GM12891 (cell line): ENCODE data around the gene FNBP1.

ENCODE experiments used
- POLR2A ChIP-seq: IDR thresholded peaks from 2 replicates; pipeline ENCODE4 v1.6.1; 2011; ENCODE audit warnings: low read depth, low read length, control low read depth
- POLR2AphosphoS5 ChIP-seq: IDR thresholded peaks from 2 replicates; pipeline ENCODE4 v1.6.1; 2011; ENCODE audit warnings: low read depth, low read length, control low read depth

DNA sequence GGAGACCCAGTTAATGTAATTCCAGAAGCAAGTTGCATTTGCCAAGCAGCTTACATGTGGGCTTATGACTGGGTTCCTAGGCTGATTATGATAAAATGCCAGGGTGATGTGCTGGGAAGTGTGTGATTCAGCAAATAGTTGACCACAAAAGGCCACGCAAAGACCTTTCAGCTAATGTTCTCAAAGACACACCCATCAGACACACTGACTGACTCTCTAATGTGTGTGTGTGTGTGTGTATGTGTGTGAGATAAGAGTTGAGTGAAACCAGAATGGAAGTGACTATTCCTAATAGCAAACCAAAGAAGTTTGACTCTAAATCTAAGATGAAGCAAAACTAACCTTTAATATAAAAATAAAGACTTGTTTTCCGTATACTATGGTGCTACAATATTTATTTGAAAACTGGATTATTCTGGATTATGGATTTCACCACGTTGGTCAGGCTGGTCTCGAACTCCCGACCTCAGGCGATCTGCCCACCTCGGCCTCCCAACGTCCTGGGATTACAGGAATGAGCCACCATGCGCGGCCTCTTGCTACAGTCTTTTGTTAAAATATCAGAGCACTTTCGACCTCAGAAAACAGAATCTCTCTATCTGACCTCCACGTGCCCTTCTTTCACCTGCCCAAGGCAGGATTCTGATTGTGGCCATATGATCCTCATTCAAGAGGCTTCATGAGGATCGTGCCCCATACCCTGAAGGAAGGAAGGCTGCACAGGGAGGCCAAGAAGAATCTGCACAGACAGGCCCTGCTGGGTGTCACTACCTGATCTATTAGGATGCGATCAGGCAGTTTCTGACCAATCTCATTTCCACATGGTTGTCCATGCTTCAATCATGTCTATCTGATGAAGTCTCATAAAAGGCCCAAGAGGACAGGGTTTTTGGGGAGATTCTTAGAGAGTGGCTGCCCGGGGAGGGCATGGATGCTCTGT is 132.1 kb downstream of the FNBP1 start:
- TF ChIP-seq POLR2A (peak; percentile 75), POLR2AphosphoS5 (no peak; the same call in none of the 2 replicates)
